GM11168 (cell line): Measurements from ENCODE around the gene NUS1.
"Not testable (repeated sequence)": the region's sequence is repeated elsewhere in the genome, so short reads cannot be mapped to it uniquely, and the experiment has no call there.

Experiments used
- in situ Hi-C: fragments of 300-500 bp; cut with MboI; formaldehyde crosslinking; loops from one replicate; pipeline ENCODE4 v1.12.0; 2022; ENCODE audit warnings: low sequenced_read_pairs; ENCODE audit not compliant: unreplicated experiment

NUS1 gene

GRCh38 chr6:117706936-117707509, 31.8 kb downstream of the NUS1 start:
- in situ Hi-C loops, result not testable (repeated sequence)

- in situ Hi-C loops, result no loop called here
Observed at GRCh38 chr6:117711369-117711768, 36.1 kb downstream of the NUS1 start.

GRCh38 chr6:117718895-117719294, 43.6 kb downstream of the NUS1 start:
- in situ Hi-C loops, result no loop called here

GRCh38 chr6:117721520-117721919, 46.3 kb downstream of the NUS1 start:
- in situ Hi-C loops, result not testable (repeated sequence)

DNA sequence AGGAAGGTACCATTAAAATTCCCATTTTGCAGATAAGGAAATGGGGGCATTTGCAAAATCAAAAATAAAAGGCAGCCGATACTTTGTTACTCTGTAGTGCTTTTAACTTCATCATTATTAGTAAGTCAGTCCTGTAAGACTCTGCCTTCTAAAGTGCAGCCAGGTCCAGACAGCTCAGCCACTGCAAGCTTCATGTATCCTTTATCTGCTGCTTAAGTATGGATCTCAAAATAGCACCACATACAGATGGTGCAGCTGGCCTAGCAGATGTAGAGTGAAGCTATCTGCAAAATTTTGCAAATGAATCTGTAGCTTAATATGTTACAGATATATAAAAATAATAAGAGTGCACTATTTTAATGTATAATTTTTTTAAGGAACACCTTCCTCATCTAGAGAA, 53.4 kb downstream of the NUS1 start:
- in situ Hi-C loops, result no loop called here

DNA sequence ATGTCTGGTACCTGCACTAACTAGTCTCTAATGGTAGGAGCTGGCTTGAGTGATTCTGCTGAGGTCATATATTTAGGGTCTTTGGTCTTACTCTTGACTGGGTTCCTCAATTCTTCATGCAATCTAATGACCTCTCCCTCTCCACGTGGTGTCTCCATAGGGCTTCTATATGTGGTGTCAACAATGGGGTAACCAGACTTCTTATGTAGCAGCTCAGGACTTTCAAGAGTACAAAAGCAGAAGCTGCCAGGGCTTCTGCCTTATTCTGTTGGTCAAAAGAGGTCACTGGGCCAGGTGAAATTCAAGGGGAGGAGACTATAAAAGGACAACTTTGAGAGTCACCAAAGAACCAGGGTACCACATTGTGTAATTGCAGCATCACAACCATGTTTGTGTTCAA, 54.3 kb downstream of the NUS1 start:
- in situ Hi-C loops, result no loop called here

GRCh38 chr6:117733341-117733740, 58.1 kb downstream of the NUS1 start:
- in situ Hi-C loops, result no loop called here

DNA sequence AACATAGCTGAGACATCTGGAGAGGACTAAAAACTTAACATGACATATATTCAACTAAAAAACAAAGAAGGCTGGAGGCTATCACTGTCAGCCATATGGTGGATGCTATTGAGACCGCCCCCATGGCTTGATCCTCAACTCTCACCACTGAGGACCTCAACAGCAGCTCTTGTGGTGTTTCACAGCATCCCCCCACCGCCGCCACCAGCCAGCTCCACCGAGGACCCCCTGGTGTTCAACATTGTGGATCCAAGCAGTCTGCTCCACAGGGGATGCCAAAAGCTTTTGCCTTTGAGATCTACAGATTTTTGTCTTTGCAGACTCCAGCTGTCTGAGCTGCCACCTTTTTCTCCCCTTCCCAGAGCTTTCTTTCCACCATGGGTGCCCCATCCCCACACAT, 64.6 kb downstream of the NUS1 start:
- in situ Hi-C loops, result no loop called here

- in situ Hi-C loops, result no loop called here
Observed at GRCh38 chr6:117740605-117741004, 65.3 kb downstream of the NUS1 start.

DNA sequence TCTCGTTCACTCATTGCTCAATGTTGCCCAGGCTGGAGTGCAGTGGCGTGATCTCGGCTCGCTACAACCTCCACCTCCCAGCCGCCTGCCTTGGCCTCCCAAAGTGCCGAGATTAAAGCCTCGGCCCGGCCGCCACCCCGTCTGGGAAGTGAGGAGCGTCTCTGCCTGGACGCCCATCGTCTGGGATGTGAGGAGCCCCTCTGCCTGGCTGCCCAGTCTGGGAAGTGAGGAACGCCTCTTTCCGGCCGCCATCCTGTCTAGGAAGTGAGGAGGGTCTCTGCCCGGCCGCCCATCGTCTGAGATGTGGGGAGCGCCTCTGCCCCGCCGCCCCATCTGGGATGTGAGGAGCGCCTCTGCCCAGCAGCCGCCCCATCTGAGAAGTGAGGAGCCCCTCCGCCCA, 75.4 kb downstream of the NUS1 start:
- in situ Hi-C loops, result not testable (repeated sequence)
